Neutrophil (primary cell): Measurements from ENCODE around the gene PPCS.
"Not testable (repeated sequence)": the region's sequence is repeated elsewhere in the genome, so short reads cannot be mapped to it uniquely, and the experiment has no call there.

ENCODE experiments used
- H3K27ac ChIP-seq: fragments of 200-600 bp; sonication (generic); 2 replicates; pipeline ENCODE4 v1.5.1; 2016; ENCODE audit warnings: mild to moderate bottlenecking, moderate library complexity
- H3K27me3 ChIP-seq: fragments of 200-600 bp; sonication (generic); 2 replicates; pipeline ENCODE4 v1.6.0; 2016; ENCODE audit warnings: mild to moderate bottlenecking
- H3K36me3 ChIP-seq: fragments of 200-600 bp; sonication (generic); 2 replicates; pipeline ENCODE4 v1.5.1; 2017
- H3K4me1 ChIP-seq, 2 experiments: fragments of 200-600 bp in 1 of 2; sonication (generic) in 1 of 2; 1 replicate in 1 of 2; 2 replicates in 1 of 2; pipeline versions ENCODE4 v1.5.1 to v1.6.1; 2013 to 2016; ENCODE audit warnings: low read depth in 1 of 2, low read length in 1 of 2, mild to moderate bottlenecking in 1 of 2, moderate library complexity in 1 of 2; ENCODE audit not compliant: control insufficient read depth in 1 of 2, insufficient read depth in 1 of 2
- H3K4me3 ChIP-seq, 2 experiments: fragments of 200-600 bp in 1 of 2; sonication (generic) in 1 of 2; 1 replicate in 1 of 2; 2 replicates in 1 of 2; pipeline ENCODE4 v1.5.1; 2013 to 2016; ENCODE audit warnings: low read depth in 1 of 2, low read length in 1 of 2, mild to moderate bottlenecking in 1 of 2, moderate library complexity in 1 of 2
- H3K9me3 ChIP-seq: fragments of 200-600 bp; sonication (generic); 2 replicates; pipeline ENCODE4 v1.5.1; 2016
- CTCF ChIP-seq: fragments of 200-600 bp; sonication (generic); IDR thresholded peaks from 2 replicates; pipeline ENCODE4 v1.5.1; 2016; ENCODE audit warnings: antibody characterized with exemption

Gene PPCS

GRCh38 chr1:42479621-42480020 lies 23.3 kb downstream of the PPCS start:
- no peak for TF ChIP-seq CTCF
- Histone ChIP-seq H3K27ac (no peak overlapping the region), H3K9me3 (no peaks in the 10 kb centered on the region), H3K27me3 (no peaks in the 10 kb centered on the region), H3K4me3 (no peak overlapping the region), H3K36me3 (no peaks in the 10 kb centered on the region), H3K4me1 (no peaks in the 10 kb centered on the region)

GRCh38 chr1:42480921-42481320 lies 24.6 kb downstream of the PPCS start:
- H3K27ac ChIP-seq = no peak overlapping the region
- no peaks in the 10 kb centered on the region for H3K9me3 ChIP-seq
- H3K36me3 ChIP-seq = no peaks in the 10 kb centered on the region
- no peaks in the 10 kb centered on the region for H3K4me1 ChIP-seq
- no peak for TF ChIP-seq CTCF
- no peaks in the 10 kb centered on the region for H3K27me3 ChIP-seq
- no peak overlapping the region for H3K4me3 ChIP-seq

GRCh38 chr1:42482635-42483153 lies 26.4 kb downstream of the PPCS start:
- H3K4me1 ChIP-seq = no peaks in the 10 kb centered on the region
- no peak overlapping the region for H3K4me3 ChIP-seq
- no peaks in the 10 kb centered on the region for H3K36me3 ChIP-seq
- no peak for TF ChIP-seq CTCF
- H3K27me3 ChIP-seq = no peaks in the 10 kb centered on the region
- H3K9me3 ChIP-seq = no peaks in the 10 kb centered on the region
- no peak overlapping the region for H3K27ac ChIP-seq

GRCh38 chr1:42484382-42484781 lies 28.0 kb downstream of the PPCS start:
- Histone ChIP-seq H3K9me3 (no peaks in the 10 kb centered on the region), H3K4me3 (no peak overlapping the region), H3K36me3 (no peaks in the 10 kb centered on the region), H3K27ac (no peak overlapping the region), H3K27me3 (no peaks in the 10 kb centered on the region), H3K4me1 (no peaks in the 10 kb centered on the region)
- no peak for TF ChIP-seq CTCF

- H3K36me3 ChIP-seq = no peaks in the 10 kb centered on the region
- H3K9me3 ChIP-seq = no peaks in the 10 kb centered on the region
- no peaks in the 10 kb centered on the region for H3K27me3 ChIP-seq
- no peak overlapping the region for H3K4me3 ChIP-seq
- H3K27ac ChIP-seq = no peak overlapping the region
- no peaks in the 10 kb centered on the region for H3K4me1 ChIP-seq
- no peak for TF ChIP-seq CTCF
These were observed 33.9 kb downstream of the PPCS start for GRCh38 chr1:42490237-42490636.

GRCh38 chr1:42502031-42502430 lies 45.7 kb downstream of the PPCS start:
- H3K27me3 ChIP-seq, H3K27ac ChIP-seq, H3K4me1 ChIP-seq, H3K4me3 ChIP-seq, H3K36me3 ChIP-seq: not testable (repeated sequence)
- peaks cover 30% of the 10 kb centered on the region for H3K9me3 ChIP-seq
